ENCODE data around the gene BPIFA3.

The BPIFA3 gene

GRCh38 chr20:33211817-33212424, 5.2 kb upstream of the BPIFA3 start:
- peak in 1 of 2 donors; percentile 7 for DNase-seq (ENCODE audit: low read depth in 1 of 2, low spot score in 1 of 2)

GRCh38 chr20:33224399-33224798, 7.2 kb downstream of the BPIFA3 start:
- DNase-seq (ENCODE audit: low read depth in 1 of 2, low spot score in 1 of 2) = no peak

DNA sequence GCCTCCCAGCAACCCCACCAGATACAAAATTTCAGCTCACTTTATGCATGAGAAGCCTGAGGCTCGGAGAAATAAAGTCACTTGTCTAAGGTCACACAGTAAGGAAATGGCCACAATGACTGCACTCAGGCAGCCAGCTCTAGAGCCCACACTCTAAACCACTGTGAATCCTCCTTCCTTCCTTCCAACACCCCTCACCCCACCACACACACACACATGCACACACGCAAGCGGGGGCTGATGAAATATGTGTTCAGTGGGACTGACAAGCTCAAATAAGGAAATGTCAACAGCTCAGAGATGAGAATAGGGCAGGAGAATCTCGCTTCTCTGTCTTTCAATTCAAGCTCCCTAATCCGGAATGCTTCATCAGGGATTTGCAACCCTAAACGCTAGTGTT, 12.7 kb downstream of the BPIFA3 start:
- no peak for DNase-seq (ENCODE audit: low read depth in 1 of 2, low spot score in 1 of 2)

GRCh38 chr20:33231237-33231636, 14.1 kb downstream of the BPIFA3 start:
- DNase-seq (ENCODE audit: low read depth in 1 of 2, low spot score in 1 of 2) = no peak

DNA sequence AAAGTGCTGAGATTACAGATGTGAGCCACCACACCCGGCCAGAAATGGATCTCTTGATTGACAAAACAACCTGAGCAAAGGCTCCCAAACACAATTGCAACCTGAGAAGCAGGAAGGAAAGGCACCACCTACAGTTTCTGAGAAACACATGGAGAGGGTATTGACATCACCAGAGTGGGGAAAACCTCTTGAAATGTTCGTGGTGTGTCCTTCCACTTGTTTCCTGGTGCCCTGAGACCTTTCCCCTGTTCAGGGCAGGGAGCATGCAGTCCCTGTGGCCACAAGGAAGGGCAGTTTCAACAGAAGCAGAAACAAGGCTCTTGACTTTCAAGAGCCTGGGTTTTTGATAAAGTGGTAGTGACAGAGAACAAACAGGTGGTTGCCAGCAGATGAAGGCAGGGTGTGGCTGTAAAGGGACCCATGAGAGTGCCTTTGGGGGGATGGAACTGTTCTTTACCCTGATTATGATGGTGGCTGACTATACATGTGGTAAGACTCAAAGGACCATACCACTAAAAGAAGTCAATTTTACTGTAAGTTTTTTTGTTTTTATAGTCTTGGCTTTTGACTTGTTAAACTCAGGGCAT, 15.4 kb downstream of the BPIFA3 start:
- DNase-seq (ENCODE audit: low read depth in 1 of 2, low spot score in 1 of 2) = no peak

GRCh38 chr20:33233129-33233774, 16.1 kb downstream of the BPIFA3 start:
- no peak for DNase-seq (ENCODE audit: low read depth in 1 of 2, low spot score in 1 of 2)

GRCh38 chr20:33234050-33234449, 16.9 kb downstream of the BPIFA3 start:
- DNase-seq (ENCODE audit: low read depth in 1 of 2, low spot score in 1 of 2) = no peak

DNA sequence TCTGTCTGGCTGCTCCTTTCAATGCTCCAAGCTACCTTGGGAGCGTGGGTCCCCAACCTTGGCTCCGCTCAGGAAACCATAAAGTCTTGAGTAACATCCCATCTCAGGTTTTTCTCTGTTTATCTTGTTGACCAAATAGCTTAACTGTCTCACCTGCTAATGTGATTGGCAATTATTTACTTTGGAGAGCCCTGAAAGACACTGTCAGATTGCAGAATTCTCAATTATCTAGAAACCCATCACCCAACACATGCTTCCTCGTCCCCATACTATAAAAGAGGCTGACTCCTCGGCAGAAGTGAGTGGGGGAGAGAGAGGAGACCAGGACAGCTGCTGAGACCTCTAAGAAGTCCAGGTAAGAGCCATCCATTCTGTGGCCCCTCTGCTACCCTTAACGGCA, 18.5 kb downstream of the BPIFA3 start, which contains the start of gene BPIFA1:
Gene BPIFA1, plus strand, starts transcription at position 301 of the 400 bp plus-strand sequence. CDS start 1,716 bp downstream, outside the sequence.
- no peak for DNase-seq (ENCODE audit: low read depth in 1 of 2, low spot score in 1 of 2)

GRCh38 chr20:33236351-33236750, 19.2 kb downstream of the BPIFA3 start:
- no peak for DNase-seq (ENCODE audit: low read depth in 1 of 2, low spot score in 1 of 2)

- no peak for DNase-seq (ENCODE audit: low read depth in 1 of 2, low spot score in 1 of 2)
Measured at GRCh38 chr20:33237989-33238388, 20.8 kb downstream of the BPIFA3 start.

- no peak for DNase-seq (ENCODE audit: low read depth in 1 of 2, low spot score in 1 of 2)
Measured at GRCh38 chr20:33239418-33239817, 22.3 kb downstream of the BPIFA3 start.

GRCh38 chr20:33239979-33240736, 23.0 kb downstream of the BPIFA3 start:
- no peak for DNase-seq (ENCODE audit: low read depth in 1 of 2, low spot score in 1 of 2)

GRCh38 chr20:33240923-33241322, 23.8 kb downstream of the BPIFA3 start:
- no peak for DNase-seq (ENCODE audit: low read depth in 1 of 2, low spot score in 1 of 2)

- DNase-seq (ENCODE audit: low read depth in 1 of 2, low spot score in 1 of 2) = no peak
Measured at GRCh38 chr20:33242319-33243100, 25.4 kb downstream of the BPIFA3 start.

GRCh38 chr20:33246077-33246476, 28.9 kb downstream of the BPIFA3 start:
- DNase-seq (ENCODE audit: low read depth in 1 of 2, low spot score in 1 of 2) = no peak

GRCh38 chr20:33249456-33249855, 32.3 kb downstream of the BPIFA3 start:
- DNase-seq (ENCODE audit: low read depth in 1 of 2, low spot score in 1 of 2) = no peak

DNA sequence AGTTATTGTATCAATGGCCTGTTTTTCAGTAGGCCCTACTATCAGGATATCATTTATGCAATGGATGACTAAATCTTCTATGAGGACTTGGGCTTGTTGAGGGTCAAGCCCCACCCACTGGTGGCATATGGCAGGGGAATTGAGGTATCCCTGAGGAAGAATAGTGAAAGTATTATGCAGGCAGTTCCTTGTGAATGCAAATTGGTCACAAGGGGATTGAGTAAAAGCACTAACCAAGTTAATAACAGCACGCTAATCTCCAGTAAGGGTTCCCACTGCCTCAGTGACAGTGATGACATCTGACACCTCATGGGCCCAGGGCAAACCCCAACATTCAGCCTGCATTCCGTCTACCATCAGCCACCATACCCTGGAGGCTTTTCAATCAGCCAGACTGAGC, 33.5 kb downstream of the BPIFA3 start:
- DNase-seq (ENCODE audit: low read depth in 1 of 2, low spot score in 1 of 2) = no peak

- no peak for DNase-seq (ENCODE audit: low read depth in 1 of 2, low spot score in 1 of 2)
Measured at GRCh38 chr20:33251496-33251895, 34.3 kb downstream of the BPIFA3 start.

DNA sequence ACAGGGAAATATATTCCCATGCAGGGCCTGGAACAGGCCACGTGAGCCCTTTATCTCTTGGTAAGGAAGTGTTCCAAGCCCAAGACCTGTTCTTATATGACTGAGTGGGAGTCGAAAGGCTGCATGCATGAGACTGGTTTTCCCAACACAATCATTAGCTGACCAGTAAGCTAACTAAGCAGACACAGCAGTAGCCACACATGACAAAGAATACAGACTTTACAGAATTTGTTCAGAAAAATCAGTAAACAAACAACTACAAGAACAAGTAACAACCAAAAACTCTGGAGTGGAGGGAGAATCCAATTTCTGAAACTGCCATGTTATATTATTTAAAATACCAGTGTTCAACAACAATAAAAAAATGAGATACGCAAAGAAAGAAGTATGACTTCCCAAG, 35.3 kb downstream of the BPIFA3 start:
- no peak for DNase-seq (ENCODE audit: low read depth in 1 of 2, low spot score in 1 of 2)

- DNase-seq (ENCODE audit: low read depth in 1 of 2, low spot score in 1 of 2) = no peak
Measured at GRCh38 chr20:33255005-33255404, 37.9 kb downstream of the BPIFA3 start.

DNA sequence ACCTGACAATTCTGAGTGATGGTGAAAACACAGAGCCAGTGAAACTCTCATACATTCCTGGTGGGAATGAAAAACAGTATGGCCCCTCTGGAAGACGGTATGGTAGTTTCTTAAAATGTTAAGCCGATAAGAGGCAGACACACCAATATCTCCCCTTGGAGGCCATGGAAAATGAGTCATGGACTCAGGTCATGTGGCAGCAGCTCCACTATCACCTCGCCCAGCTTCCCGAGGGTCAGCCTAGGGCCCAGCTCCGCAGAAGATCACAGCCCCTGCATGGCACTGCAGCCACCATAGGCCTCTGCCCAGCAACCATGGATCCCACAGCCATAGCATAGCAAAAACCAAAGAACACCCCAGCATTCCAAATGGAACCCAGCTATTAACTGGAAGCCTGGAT, 40.1 kb downstream of the BPIFA3 start:
- no peak for DNase-seq (ENCODE audit: low read depth in 1 of 2, low spot score in 1 of 2)
